ENCODE results near the gene SEC22A. TPM values are rescaled to one million over a fixed set of nuclear protein-coding genes. Genes with fewer than 3 reads are reported as not detected.

SEC22A gene
- total and polyA plus RNA-seq, 2 of the 13 experiments (the other 11 are each of a cell fraction or from before 2014, with no cell fraction given): 14.1 to 17.3 TPM

GRCh38 chr3:123287051-123287961 lies 85.6 kb downstream of the SEC22A start:
- FAIRE-seq: no peak
- ChIA-PET CTCF (ENCODE audit: low intra/inter-chr PET ratio, low total read pairs) (no interaction called here), POLR2A (no interaction called here)
- DNase-seq (ENCODE audit: low spot score): no peak
- H2AFZ ChIP-seq (ENCODE audit: low read length): no peak overlapping the region
- H3K9ac ChIP-seq (ENCODE audit: insufficient read depth, low read depth, low read length): no peak overlapping the region
- no peaks in the 10 kb centered on the region for H3K4me1 ChIP-seq (ENCODE audit: insufficient read depth, low read length)
- H3K79me2 ChIP-seq (ENCODE audit: insufficient read depth, low read length): no peaks in the 10 kb centered on the region
- no peak for ATAC-seq
- in situ Hi-C loops (cut with HindIII; ENCODE audit: extremely low pct_ligation_motif_present, low pct_unique_long_range_greater_than_20kb) (no loop called here), intact Hi-C loops (cut with micrococcal nuclease; ENCODE audit: unreplicated experiment) (no loop called here)
- TF ChIP-seq, protein P1, sequence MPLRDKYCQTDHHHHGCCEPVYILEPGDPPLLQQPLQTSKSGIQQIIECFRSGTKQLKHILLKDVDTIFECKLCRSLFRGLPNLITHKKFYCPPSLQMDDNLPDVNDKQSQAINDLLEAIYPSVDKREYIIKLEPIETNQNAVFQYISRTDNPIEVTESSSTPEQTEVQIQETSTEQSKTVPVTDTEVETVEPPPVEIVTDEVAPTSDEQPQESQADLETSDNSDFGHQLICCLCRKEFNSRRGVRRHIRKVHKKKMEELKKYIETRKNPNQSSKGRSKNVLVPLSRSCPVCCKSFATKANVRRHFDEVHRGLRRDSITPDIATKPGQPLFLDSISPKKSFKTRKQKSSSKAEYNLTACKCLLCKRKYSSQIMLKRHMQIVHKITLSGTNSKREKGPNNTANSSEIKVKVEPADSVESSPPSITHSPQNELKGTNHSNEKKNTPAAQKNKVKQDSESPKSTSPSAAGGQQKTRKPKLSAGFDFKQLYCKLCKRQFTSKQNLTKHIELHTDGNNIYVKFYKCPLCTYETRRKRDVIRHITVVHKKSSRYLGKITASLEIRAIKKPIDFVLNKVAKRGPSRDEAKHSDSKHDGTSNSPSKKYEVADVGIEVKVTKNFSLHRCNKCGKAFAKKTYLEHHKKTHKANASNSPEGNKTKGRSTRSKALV (CRISPR knock-in tag; IDR thresholded peaks at IDR 0.05): no peak
- TF ChIP-seq, protein P2, sequence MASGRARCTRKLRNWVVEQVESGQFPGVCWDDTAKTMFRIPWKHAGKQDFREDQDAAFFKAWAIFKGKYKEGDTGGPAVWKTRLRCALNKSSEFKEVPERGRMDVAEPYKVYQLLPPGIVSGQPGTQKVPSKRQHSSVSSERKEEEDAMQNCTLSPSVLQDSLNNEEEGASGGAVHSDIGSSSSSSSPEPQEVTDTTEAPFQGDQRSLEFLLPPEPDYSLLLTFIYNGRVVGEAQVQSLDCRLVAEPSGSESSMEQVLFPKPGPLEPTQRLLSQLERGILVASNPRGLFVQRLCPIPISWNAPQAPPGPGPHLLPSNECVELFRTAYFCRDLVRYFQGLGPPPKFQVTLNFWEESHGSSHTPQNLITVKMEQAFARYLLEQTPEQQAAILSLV (CRISPR knock-in tag; IDR thresholded peaks at IDR 0.05; ENCODE audit: borderline replicate concordance): no peak
- TF ChIP-seq, protein P3, sequence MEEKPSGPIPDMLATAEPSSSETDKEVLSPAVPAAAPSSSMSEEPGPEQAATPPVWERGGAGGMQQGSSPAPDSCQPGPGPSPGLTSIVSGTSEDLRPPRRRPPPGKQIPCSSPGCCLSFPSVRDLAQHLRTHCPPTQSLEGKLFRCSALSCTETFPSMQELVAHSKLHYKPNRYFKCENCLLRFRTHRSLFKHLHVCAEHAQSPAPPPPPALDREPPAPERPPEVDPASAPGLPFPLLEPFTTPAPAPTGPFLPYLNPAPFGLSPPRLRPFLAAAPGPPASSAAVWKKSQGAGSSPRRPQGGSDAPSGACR (CRISPR knock-in tag; IDR thresholded peaks at IDR 0.05): no peak
- TF ChIP-seq SCMH1 (CRISPR knock-in tag; IDR thresholded peaks at IDR 0.05; ENCODE audit: borderline replicate concordance): no peak
- no peak for TF ChIP-seq NFKB2 (CRISPR knock-in tag; IDR thresholded peaks at IDR 0.05; ENCODE audit: borderline replicate concordance)
- TF ChIP-seq HNRNPUL1 (IDR thresholded peaks at IDR 0.05; ENCODE audit: low read depth, low read length): no peak
- TF ChIP-seq HOXA3 (CRISPR knock-in tag; IDR thresholded peaks at IDR 0.05): no peak
- no peak for TF ChIP-seq ARNTL (CRISPR knock-in tag; IDR thresholded peaks at IDR 0.05)
- no peak for TF ChIP-seq ZFYVE20 (CRISPR knock-in tag; IDR thresholded peaks at IDR 0.05; ENCODE audit: borderline replicate concordance, low read depth)
- TF ChIP-seq ZNF101 (CRISPR knock-in tag; IDR thresholded peaks at IDR 0.05; ENCODE audit: borderline replicate concordance, low read depth): no peak
- TF ChIP-seq ZNF678 (CRISPR knock-in tag; IDR thresholded peaks at IDR 0.05): no peak
- TF ChIP-seq HMGXB3 (CRISPR knock-in tag; IDR thresholded peaks at IDR 0.05; ENCODE audit: borderline replicate concordance): no peak
- no peak for TF ChIP-seq ZNF737 (CRISPR knock-in tag; IDR thresholded peaks at IDR 0.05; ENCODE audit: borderline replicate concordance)
- no peak overlapping the region for H3K27ac ChIP-seq (ENCODE audit: extremely low read length, insufficient read depth, low read length)
- no peaks in the 10 kb centered on the region for H3K9me3 ChIP-seq (ENCODE audit: low read length)
- no peaks in the 10 kb centered on the region for H3K36me3 ChIP-seq (replicated peaks in 1 of 2; ENCODE audit: control insufficient read depth in 1 of 2, insufficient read depth in 2 of 2, low read length in 2 of 2)
- WGBS (ENCODE audit: low lambda C conversion rate): 36% methylated on average over 13 of the region's 14 CpGs
- H3K4me2 ChIP-seq (ENCODE audit: low read depth, low read length): no peak overlapping the region
- no peak overlapping the region for H3K4me3 ChIP-seq (replicated peaks in 1 of 3; ENCODE audit: insufficient read depth in 1 of 3, low read depth in 2 of 3, low read length in 3 of 3)
- H4K20me1 ChIP-seq (ENCODE audit: insufficient read depth, low read length): peaks cover 5% of the 10 kb centered on the region; the same call in 1 of the 2 replicates
- BruUV-seq (replicated peaks): no TSS peak
- H3K27me3 ChIP-seq (ENCODE audit: control insufficient read depth in 1 of 2, insufficient read depth in 2 of 2, low read length in 2 of 2): peaks cover 0 to 9% of the 10 kb centered on the region in 2 experiments; a peak in 2 of 5 replicates
